Omental fat pad (tissue), 4 donors: ENCODE results near the gene OLFML3. TPM values are rescaled to one million over a fixed set of nuclear protein-coding genes. Genes with fewer than 3 reads are reported as not detected.

Experiments
- ATAC-seq: fragments of 150-250 bp; one replicate; pipeline ENCODE4 v1.9.1; 2016; ENCODE audit warnings: mild to moderate bottlenecking, moderate library complexity; ENCODE audit not compliant: low FRiP score
- DNase-seq: peaks from one replicate; pipeline ENCODE4 v3.0.0-alpha.2; 2019; ENCODE audit warnings: low spot score
- CTCF ChIP-seq, 3 donors: fragments of 450-650 bp; IDR thresholded peaks; one replicate each; pipeline ENCODE4 v1.5.1; 2016 to 2017; ENCODE audit warnings: antibody characterized with exemption in 3 of 3, mild to moderate bottlenecking in 3 of 3, moderate library complexity in 2 of 3
- total RNA-seq, 4 donors: library from RNA; depleted of rRNA; stranded (reverse); fragments of >200 nt; gene quantifications; one replicate each; pipeline ENCODE4 v1.1.0, GENCODE V29; 2016

The OLFML3 gene
- total RNA-seq, 4 donors from 2014 or later, result 54.4 to 173 (median 90.6) TPM

GRCh38 chr1:113935176-113935575 lies 44.1 kb upstream of the OLFML3 start:
- no peak for TF ChIP-seq CTCF (IDR thresholded peaks at IDR 0.05)
- ATAC-seq (no peak), DNase-seq (no peak)

GRCh38 chr1:113935970-113936369 lies 43.3 kb upstream of the OLFML3 start:
- no peak for TF ChIP-seq CTCF (IDR thresholded peaks at IDR 0.05)
- DNase-seq (no peak), ATAC-seq (no peak)

- TF ChIP-seq CTCF (IDR thresholded peaks at IDR 0.05), result no peak
- ATAC-seq, result no peak
- no peak for DNase-seq
Measured at GRCh38 chr1:113937146-113937545, 42.1 kb upstream of the OLFML3 start.

GRCh38 chr1:113938192-113938591 lies 41.1 kb upstream of the OLFML3 start:
- no peak for TF ChIP-seq CTCF (IDR thresholded peaks at IDR 0.05)
- DNase-seq (no peak), ATAC-seq (no peak)

GRCh38 chr1:113940365-113941244 lies 38.7 kb upstream of the OLFML3 start:
- DNase-seq, result no peak
- TF ChIP-seq CTCF (IDR thresholded peaks at IDR 0.05), result no peak
- ATAC-seq, result no peak

GRCh38 chr1:113941245-113941559 lies 38.1 kb upstream of the OLFML3 start:
- DNase-seq, result no peak
- ATAC-seq, result no peak
- no peak for TF ChIP-seq CTCF (IDR thresholded peaks at IDR 0.05)

- ATAC-seq (no peak), DNase-seq (no peak)
- TF ChIP-seq CTCF (IDR thresholded peaks at IDR 0.05), result no peak
Measured at GRCh38 chr1:113942527-113942926, 36.7 kb upstream of the OLFML3 start.
